ENCODE results near the gene MFSD6.
"Not testable (repeated sequence)": the region's sequence is repeated elsewhere in the genome, so short reads cannot be mapped to it uniquely, and the experiment has no call there.

Gene MFSD6

DNA sequence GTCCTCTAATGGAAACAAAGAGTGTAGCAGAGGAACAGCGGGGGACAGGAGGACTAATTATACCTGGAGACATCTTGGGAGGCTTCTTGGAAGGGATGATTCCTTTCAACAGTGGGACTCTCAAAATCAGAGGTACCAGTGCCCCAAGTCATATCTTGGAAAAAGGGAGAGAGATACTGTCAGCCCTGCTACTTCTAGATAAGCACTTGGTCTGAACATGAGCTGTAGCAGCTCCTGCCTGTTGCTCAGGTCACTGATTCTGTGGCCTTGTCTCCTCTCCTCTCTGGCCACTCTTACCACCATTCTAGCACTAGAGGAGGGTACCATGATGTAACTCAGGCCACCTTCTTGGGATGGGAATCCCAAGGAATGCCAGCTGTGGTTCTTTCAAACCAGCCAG lies 54.5 kb downstream of the MFSD6 start:
- Histone ChIP-seq H3K36me3 (no peaks in the 10 kb centered on the region), H3K9me3 (no peaks in the 10 kb centered on the region), H3K27ac (no peak overlapping the region), H3K4me1 (ENCODE audit: control insufficient read depth in 1 of 2, insufficient read depth in 1 of 2, low read depth in 1 of 2, low read length in 1 of 2) (no peaks in the 10 kb centered on the region), H3K27me3 (no peaks in the 10 kb centered on the region), H3K4me3 (ENCODE audit: low read depth in 1 of 2, low read length in 1 of 2) (no peak overlapping the region)
- TF ChIP-seq, protein P1, sequence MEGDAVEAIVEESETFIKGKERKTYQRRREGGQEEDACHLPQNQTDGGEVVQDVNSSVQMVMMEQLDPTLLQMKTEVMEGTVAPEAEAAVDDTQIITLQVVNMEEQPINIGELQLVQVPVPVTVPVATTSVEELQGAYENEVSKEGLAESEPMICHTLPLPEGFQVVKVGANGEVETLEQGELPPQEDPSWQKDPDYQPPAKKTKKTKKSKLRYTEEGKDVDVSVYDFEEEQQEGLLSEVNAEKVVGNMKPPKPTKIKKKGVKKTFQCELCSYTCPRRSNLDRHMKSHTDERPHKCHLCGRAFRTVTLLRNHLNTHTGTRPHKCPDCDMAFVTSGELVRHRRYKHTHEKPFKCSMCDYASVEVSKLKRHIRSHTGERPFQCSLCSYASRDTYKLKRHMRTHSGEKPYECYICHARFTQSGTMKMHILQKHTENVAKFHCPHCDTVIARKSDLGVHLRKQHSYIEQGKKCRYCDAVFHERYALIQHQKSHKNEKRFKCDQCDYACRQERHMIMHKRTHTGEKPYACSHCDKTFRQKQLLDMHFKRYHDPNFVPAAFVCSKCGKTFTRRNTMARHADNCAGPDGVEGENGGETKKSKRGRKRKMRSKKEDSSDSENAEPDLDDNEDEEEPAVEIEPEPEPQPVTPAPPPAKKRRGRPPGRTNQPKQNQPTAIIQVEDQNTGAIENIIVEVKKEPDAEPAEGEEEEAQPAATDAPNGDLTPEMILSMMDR (IDR thresholded peaks at IDR 0.05), result no peak

DNA sequence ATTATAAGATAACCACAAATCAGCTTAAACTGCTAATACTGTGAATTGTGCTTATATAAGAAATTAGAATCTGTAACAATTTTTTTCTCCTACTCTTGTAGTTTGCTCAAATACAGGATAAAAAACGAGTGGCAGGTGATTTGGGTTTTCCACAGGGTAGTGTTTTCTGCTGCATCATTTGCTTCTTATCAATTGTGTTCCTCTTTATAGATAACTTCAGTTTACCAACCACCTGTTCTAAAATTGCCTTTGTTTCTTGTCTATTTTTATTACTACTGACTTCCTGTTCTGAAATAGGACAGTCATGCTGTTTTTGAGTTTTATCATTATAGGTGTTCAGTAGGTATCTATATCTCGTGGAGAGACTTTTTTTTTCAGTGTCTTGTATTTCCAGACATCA lies 56.9 kb downstream of the MFSD6 start:
- no peaks in the 10 kb centered on the region for H3K27me3 ChIP-seq
- TF ChIP-seq, protein P1 (IDR thresholded peaks at IDR 0.05), result no peak
- no peaks in the 10 kb centered on the region for H3K36me3 ChIP-seq
- H3K4me1 ChIP-seq (ENCODE audit: control insufficient read depth in 1 of 2, insufficient read depth in 1 of 2, low read depth in 1 of 2, low read length in 1 of 2), result no peaks in the 10 kb centered on the region
- no peak overlapping the region for H3K4me3 ChIP-seq (ENCODE audit: low read depth in 1 of 2, low read length in 1 of 2)
- no peak overlapping the region for H3K27ac ChIP-seq
- no peaks in the 10 kb centered on the region for H3K9me3 ChIP-seq

DNA sequence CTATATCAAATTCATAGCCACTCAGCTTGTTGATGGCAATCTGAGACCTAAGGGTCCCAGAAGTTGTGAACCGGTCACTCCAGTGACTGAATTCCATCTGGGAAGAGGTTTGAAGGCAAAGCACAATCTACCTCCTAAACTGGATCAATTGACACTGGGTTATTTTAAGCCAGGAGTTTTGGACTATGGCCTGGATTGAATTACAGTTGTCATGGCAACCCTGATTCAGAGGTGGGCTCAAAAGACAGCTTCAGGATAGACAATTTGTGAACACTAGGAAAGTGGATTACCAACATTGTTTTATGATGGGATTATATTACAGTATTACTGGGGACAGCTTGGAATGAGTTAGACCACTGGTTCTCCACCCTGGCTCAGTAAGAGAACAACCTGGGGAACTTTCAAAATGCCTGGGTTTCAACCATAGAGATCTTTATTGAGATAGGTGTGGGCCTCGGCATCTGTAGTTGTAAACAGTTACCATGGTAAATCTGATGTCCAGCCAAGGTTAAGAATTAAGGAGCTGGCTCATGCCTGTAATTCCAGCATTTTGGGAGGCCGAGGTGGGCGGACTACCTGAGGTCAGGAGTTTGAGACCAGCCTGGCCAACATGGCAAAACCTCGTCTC lies 58.8 kb downstream of the MFSD6 start:
- Histone ChIP-seq H3K4me3 (ENCODE audit: low read depth in 1 of 2, low read length in 1 of 2) (no peak overlapping the region), H3K27ac (no peak overlapping the region), H3K4me1 (ENCODE audit: control insufficient read depth in 1 of 2, insufficient read depth in 1 of 2, low read depth in 1 of 2, low read length in 1 of 2) (no peaks in the 10 kb centered on the region), H3K27me3 (no peaks in the 10 kb centered on the region), H3K9me3 (no peaks in the 10 kb centered on the region), H3K36me3 (no peaks in the 10 kb centered on the region)
- TF ChIP-seq, protein P1 (IDR thresholded peaks at IDR 0.05), result no peak

DNA sequence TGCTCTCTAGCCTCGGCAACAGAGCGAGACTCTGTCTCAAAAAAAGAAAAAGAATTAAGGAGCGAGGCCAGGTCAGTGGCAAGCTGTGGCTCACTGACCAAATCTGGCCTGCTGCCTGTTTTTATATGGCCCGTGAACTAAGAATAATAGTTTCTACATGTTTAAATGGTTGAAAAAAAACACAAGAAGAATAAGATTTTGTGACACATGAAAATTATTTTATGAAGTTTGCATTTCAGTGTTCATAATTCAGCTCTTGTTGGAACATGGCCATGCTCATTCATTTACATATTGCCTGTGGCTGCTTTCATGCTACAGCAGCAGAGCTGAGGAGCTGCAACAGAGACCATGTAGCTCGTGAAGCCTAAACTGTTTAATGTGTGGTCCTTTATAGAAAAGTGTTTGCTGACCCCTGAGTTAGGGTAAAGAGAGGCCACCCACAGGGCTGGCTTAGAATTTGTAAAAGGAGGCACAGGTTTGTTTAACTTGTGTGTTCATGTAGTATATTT lies 59.5 kb downstream of the MFSD6 start:
- Histone ChIP-seq H3K4me3 (ENCODE audit: low read depth in 1 of 2, low read length in 1 of 2) (no peak overlapping the region), H3K27ac (no peak overlapping the region), H3K27me3 (no peaks in the 10 kb centered on the region), H3K9me3 (no peaks in the 10 kb centered on the region), H3K4me1 (ENCODE audit: control insufficient read depth in 1 of 2, insufficient read depth in 1 of 2, low read depth in 1 of 2, low read length in 1 of 2) (no peaks in the 10 kb centered on the region), H3K36me3 (no peaks in the 10 kb centered on the region)
- TF ChIP-seq, protein P1 (IDR thresholded peaks at IDR 0.05), result no peak

DNA sequence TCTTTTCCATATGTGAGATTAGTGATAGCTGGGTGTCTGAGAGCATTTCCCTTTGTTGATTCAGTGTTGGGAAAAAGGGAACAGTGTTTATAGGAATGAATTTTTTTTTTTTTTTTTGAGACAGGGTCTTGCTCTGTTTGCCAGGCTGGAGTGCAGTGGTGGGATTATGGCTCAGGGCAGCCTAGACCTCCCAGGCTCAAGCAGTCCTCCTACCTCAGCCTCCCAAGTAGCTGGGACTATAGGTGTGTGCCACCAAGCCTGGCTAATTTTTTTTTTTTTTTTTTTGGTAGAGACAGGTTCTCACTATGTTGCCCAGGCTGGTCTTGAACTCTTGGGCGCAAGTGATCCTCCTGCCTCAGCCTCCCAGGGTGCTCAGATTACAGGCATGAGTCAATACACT lies 60.2 kb downstream of the MFSD6 start:
- not testable (repeated sequence) for H3K36me3 ChIP-seq; H3K27me3 ChIP-seq; H3K4me1 ChIP-seq (ENCODE audit: control insufficient read depth in 1 of 2, insufficient read depth in 1 of 2, low read depth in 1 of 2, low read length in 1 of 2); H3K27ac ChIP-seq; H3K9me3 ChIP-seq; H3K4me3 ChIP-seq (ENCODE audit: low read depth in 1 of 2, low read length in 1 of 2)

DNA sequence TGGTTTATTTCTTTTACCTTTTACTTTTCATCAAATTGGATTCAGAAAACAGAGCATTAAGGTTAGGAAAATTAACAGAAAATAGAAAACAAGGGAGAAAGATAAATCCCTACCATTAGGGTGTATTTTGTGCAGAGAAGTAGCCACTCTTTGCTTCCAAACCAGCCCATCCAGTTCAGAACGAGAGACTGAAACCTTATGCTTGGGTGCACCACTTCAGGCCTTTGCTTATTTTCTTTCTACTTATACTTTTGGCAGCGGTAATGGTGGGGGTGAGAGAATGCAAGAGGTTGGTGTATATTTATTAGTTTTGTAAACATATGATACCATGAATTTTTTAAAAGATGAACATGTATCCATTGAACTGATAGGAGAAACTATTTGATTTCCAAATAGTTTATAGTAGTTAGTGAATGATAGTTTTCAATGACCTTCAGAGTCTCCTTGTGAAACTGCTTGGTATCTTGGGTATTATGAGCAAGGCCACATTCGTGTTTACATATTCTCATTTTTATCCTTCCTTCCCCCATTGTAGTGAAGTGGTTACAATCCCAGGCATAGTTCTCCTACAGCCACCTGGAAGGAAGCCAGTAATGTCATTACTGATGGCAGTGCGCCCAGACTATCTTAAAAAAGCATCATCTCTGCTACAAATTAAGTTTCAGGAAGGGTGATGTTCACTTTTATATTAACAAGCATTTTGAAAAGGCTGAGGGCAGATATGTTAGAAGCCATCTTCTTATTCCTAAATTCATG lies 60.8 kb downstream of the MFSD6 start:
- TF ChIP-seq, protein P1 (IDR thresholded peaks at IDR 0.05), result no peak
- Histone ChIP-seq H3K4me3 (ENCODE audit: low read depth in 1 of 2, low read length in 1 of 2) (no peak overlapping the region), H3K27ac (no peak overlapping the region), H3K36me3 (no peaks in the 10 kb centered on the region), H3K4me1 (ENCODE audit: control insufficient read depth in 1 of 2, insufficient read depth in 1 of 2, low read depth in 1 of 2, low read length in 1 of 2) (no peaks in the 10 kb centered on the region), H3K27me3 (no peaks in the 10 kb centered on the region), H3K9me3 (no peaks in the 10 kb centered on the region)

All from neutrophil (primary cell).